Muscle layer of duodenum (tissue), 2 donors: ENCODE data around the gene DTWD2.
"Not testable (repeated sequence)": the region's sequence is repeated elsewhere in the genome, so short reads cannot be mapped to it uniquely, and the experiment has no call there.

Source experiments
- H3K27ac ChIP-seq: one replicate; pipeline ENCODE4 v1.7.0; 2013; ENCODE audit warnings: mild to moderate bottlenecking, low read length
- H3K27me3 ChIP-seq: one replicate; pipeline ENCODE4 v1.7.0; 2013; ENCODE audit warnings: low read depth, mild to moderate bottlenecking, control low read depth, low read length
- H3K36me3 ChIP-seq, 2 donors: one replicate each; pipeline ENCODE4 v1.7.0; 2013; ENCODE audit warnings: low read length in 2 of 2, control low read depth in 1 of 2, mild to moderate bottlenecking in 1 of 2; ENCODE audit not compliant: insufficient read depth in 2 of 2, control insufficient read depth in 1 of 2
- H3K4me1 ChIP-seq, 2 donors: one replicate each; pipeline ENCODE4 v1.7.0; 2013; ENCODE audit warnings: low read length in 2 of 2, mild to moderate bottlenecking in 2 of 2, control low read depth in 1 of 2, moderate library complexity in 1 of 2; ENCODE audit not compliant: insufficient read depth in 2 of 2, control insufficient read depth in 1 of 2
- H3K4me3 ChIP-seq, 2 donors: one replicate each; pipeline ENCODE4 v1.7.0; 2013; ENCODE audit warnings: low read length in 2 of 2, low read depth in 1 of 2, mild to moderate bottlenecking in 1 of 2
- H3K9me3 ChIP-seq, 2 donors: one replicate each; pipeline ENCODE4 v1.7.0; 2013; ENCODE audit warnings: low read length in 2 of 2, control low read depth in 1 of 2, mild to moderate bottlenecking in 1 of 2; ENCODE audit not compliant: control insufficient read depth in 1 of 2
- donor health status: healthy.

The DTWD2 gene

GRCh38 chr5:118937393-118938061, 50.8 kb downstream of the DTWD2 start:
- H3K36me3 ChIP-seq: no peaks in the 10 kb centered on the region
- no peaks in the 10 kb centered on the region for H3K4me1 ChIP-seq
- H3K4me3 ChIP-seq: no peak overlapping the region
- H3K27ac ChIP-seq: no peak overlapping the region
- H3K27me3 ChIP-seq: no peaks in the 10 kb centered on the region
- H3K9me3 ChIP-seq: no peaks in the 10 kb centered on the region

GRCh38 chr5:118933703-118934102, 54.6 kb downstream of the DTWD2 start:
- H3K4me1 ChIP-seq: no peaks in the 10 kb centered on the region
- H3K4me3 ChIP-seq: no peak overlapping the region

DNA sequence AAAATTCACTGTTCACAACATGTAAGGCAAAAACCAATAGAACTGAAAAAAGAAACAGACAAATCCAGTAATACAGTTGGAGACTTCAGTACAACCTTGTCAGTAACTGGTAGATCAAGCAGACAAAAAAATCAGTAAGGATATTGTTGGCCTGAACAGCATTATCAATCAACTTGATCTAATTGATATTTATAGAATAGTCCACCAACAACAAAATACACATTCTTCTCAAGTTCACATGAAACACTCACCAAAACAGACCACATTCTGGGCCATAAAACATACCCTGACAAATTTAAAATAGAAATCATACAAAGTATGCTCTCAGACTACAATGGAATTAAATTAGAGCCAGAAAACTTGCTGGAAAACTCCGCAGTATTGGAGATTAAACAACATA, 56.8 kb downstream of the DTWD2 start:
- no peaks in the 10 kb centered on the region for H3K27me3 ChIP-seq

More at GRCh38 chr5:118933703-118934102, 54.6 kb downstream of the DTWD2 start:
- Histone ChIP-seq H3K36me3 (no peaks in the 10 kb centered on the region), H3K9me3 (no peaks in the 10 kb centered on the region), H3K27ac (no peak overlapping the region), H3K27me3 (no peaks in the 10 kb centered on the region)

GRCh38 chr5:118924006-118924389, 64.3 kb downstream of the DTWD2 start:
- Histone ChIP-seq H3K27me3 (no peaks in the 10 kb centered on the region), H3K4me1 (no peaks in the 10 kb centered on the region), H3K36me3 (no peaks in the 10 kb centered on the region), H3K27ac (no peak overlapping the region), H3K9me3 (no peaks in the 10 kb centered on the region), H3K4me3 (no peak overlapping the region)

More for the DNA sequence above, 56.8 kb downstream of the DTWD2 start:
- H3K36me3 ChIP-seq: no peaks in the 10 kb centered on the region
- no peak overlapping the region for H3K27ac ChIP-seq
- no peaks in the 10 kb centered on the region for H3K4me1 ChIP-seq
- no peaks in the 10 kb centered on the region for H3K9me3 ChIP-seq
- no peak overlapping the region for H3K4me3 ChIP-seq

DNA sequence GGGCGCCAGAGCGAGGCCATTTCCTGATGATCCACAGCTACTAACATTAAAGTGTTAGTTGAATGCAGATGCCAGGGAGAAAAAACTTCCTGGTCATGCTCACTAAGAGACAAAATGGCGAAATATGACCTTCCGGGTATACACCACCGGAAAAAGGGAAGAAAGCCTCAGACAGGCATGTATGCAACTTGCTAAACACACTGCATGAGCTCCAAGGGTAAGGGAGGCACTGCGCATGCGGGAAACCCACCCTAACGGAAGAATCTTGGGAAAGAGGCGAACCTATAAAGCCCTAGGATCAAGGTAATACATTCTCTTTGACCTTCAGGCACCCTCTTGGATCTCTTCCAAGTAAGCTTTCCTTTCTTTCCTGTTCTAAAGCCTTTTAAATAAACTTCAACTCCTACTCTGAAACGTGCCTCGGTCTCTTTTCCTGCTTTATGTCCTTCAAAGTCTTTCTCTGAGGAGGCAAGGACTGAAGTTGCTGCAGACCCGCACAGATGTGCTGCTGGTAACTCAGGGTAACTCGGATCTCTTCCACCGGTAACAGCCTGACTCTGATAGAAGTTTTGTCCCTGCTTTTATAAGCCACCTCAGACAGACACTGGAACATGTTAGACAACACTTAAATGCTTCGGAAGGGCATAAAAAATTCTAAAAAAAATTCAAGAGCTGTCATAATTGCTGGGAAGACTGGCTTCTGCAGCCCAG, 64.9 kb downstream of the DTWD2 start:
- H3K4me1 ChIP-seq: no peaks in the 10 kb centered on the region
- no peaks in the 10 kb centered on the region for H3K27me3 ChIP-seq
- no peaks in the 10 kb centered on the region for H3K9me3 ChIP-seq
- H3K36me3 ChIP-seq: no peaks in the 10 kb centered on the region
- no peak overlapping the region for H3K4me3 ChIP-seq
- H3K27ac ChIP-seq: no peak overlapping the region

GRCh38 chr5:118921866-118922265, 66.5 kb downstream of the DTWD2 start:
- H3K4me1 ChIP-seq: no peaks in the 10 kb centered on the region
- no peak overlapping the region for H3K4me3 ChIP-seq
- no peak overlapping the region for H3K27ac ChIP-seq
- H3K27me3 ChIP-seq: no peaks in the 10 kb centered on the region
- H3K36me3 ChIP-seq: peaks cover 0 to 3% of the 10 kb centered on the region in 2 donors
- no peaks in the 10 kb centered on the region for H3K9me3 ChIP-seq

GRCh38 chr5:118919016-118919415, 69.3 kb downstream of the DTWD2 start:
- H3K9me3 ChIP-seq: no peaks in the 10 kb centered on the region
- H3K4me1 ChIP-seq: no peaks in the 10 kb centered on the region
- H3K27me3 ChIP-seq: no peaks in the 10 kb centered on the region
- no peak overlapping the region for H3K4me3 ChIP-seq
- no peak overlapping the region for H3K27ac ChIP-seq
- peaks cover 0 to 3% of the 10 kb centered on the region in 2 donors for H3K36me3 ChIP-seq

- H3K4me3 ChIP-seq: no peak overlapping the region
- H3K36me3 ChIP-seq: peaks cover 0 to 3% of the 10 kb centered on the region in 2 donors
- H3K4me1 ChIP-seq: no peaks in the 10 kb centered on the region
- no peaks in the 10 kb centered on the region for H3K9me3 ChIP-seq
- no peaks in the 10 kb centered on the region for H3K27me3 ChIP-seq
- no peak overlapping the region for H3K27ac ChIP-seq
Observed at GRCh38 chr5:118918232-118918631, 70.1 kb downstream of the DTWD2 start.

DNA sequence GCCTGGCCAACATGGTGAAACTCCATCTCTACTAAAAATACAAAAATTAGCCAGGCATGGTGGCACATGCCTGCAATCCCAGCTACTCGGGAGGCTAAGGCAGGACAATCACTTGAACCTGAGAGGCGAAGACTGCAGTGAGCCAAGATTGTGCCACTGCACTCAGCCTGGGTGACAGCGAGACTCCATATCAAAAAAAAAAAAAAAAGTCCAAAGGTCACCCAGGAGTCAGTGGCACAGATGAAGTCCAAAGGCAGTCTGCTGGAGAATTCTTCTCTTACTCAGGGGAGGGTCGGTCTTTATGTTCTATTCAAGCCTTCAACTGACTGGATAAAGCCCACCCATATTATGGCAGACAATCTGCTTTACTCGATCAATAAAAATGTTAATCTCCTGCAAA, 80.8 kb downstream of the DTWD2 start:
- H3K4me1 ChIP-seq, H3K27ac ChIP-seq, H3K36me3 ChIP-seq, H3K4me3 ChIP-seq, H3K9me3 ChIP-seq, H3K27me3 ChIP-seq: not testable (repeated sequence)

- no peaks in the 10 kb centered on the region for H3K36me3 ChIP-seq
- H3K9me3 ChIP-seq: no peaks in the 10 kb centered on the region
- no peak overlapping the region for H3K4me3 ChIP-seq
- H3K27me3 ChIP-seq: no peaks in the 10 kb centered on the region
- H3K27ac ChIP-seq: no peak overlapping the region
- H3K4me1 ChIP-seq: no peaks in the 10 kb centered on the region
Observed at GRCh38 chr5:118906947-118907346, 81.4 kb downstream of the DTWD2 start.

GRCh38 chr5:118905196-118905595, 83.2 kb downstream of the DTWD2 start:
- Histone ChIP-seq H3K27ac (no peak overlapping the region), H3K9me3 (no peaks in the 10 kb centered on the region), H3K4me1 (no peaks in the 10 kb centered on the region)

More at GRCh38 chr5:118905196-118905595, 83.2 kb downstream of the DTWD2 start:
- H3K27me3 ChIP-seq: no peaks in the 10 kb centered on the region
- no peak overlapping the region for H3K4me3 ChIP-seq
- H3K36me3 ChIP-seq: no peaks in the 10 kb centered on the region
